ENCODE measurements around the gene HMGA1. TPM values are rescaled to one million over a fixed set of nuclear protein-coding genes. Genes with fewer than 3 reads are reported as not detected.
"Not testable (repeated sequence)": the region's sequence is repeated elsewhere in the genome, so short reads cannot be mapped to it uniquely, and the experiment has no call there.

The HMGA1 gene
- total RNA-seq, 4 donors from 2014 or later: 118 to 309 (median 193) TPM

GRCh38 chr6:34249469-34250261, 13.0 kb downstream of the HMGA1 start:
- no peak for DNase-seq
- intact Hi-C loops (cut with DNase I): loop anchor here (5.0 kb wide), 1 partner anchor 168 kb away; no protein-coding TSS in a partner anchor
- H3K4me1 ChIP-seq: peaks cover 24 to 53% (median 25%) of the 10 kb centered on the region in 3 donors
- H3K4me3 ChIP-seq: peak overlapping the region; percentile 69 to 90 (median 76)
- no peaks in the 10 kb centered on the region for H3K27me3 ChIP-seq
- no peaks in the 10 kb centered on the region for H3K9me3 ChIP-seq
- TF ChIP-seq POLR2A (IDR thresholded peaks at IDR 0.05) (no peak), CTCF (IDR thresholded peaks at IDR 0.05) (no peak)
- peaks cover 0 to 19% (median 0%) of the 10 kb centered on the region in 3 donors for H3K36me3 ChIP-seq
- WGBS, 2 donors: 37 to 41% methylated on average over 8 to 15 of the region's 18 CpGs
- H3K27ac ChIP-seq: peak overlapping the region; percentile 91 to 94 (median 94)

- not testable (repeated sequence) for H3K9me3 ChIP-seq, H3K4me3 ChIP-seq, H3K36me3 ChIP-seq, DNase-seq, H3K27me3 ChIP-seq, H3K27ac ChIP-seq
- peaks cover 18 to 26% (median 20%) of the 10 kb centered on the region in 3 donors for H3K4me1 ChIP-seq
- 55 to 64% methylated on average over 2 of the region's 2 CpGs for WGBS, 2 donors
- intact Hi-C loops (cut with DNase I): loop anchor here (5.0 kb wide), 1 partner anchor 165 kb away; no protein-coding TSS in a partner anchor
Measured at GRCh38 chr6:34252395-34252794, 15.7 kb downstream of the HMGA1 start.

- intact Hi-C loops (cut with DNase I): no loop called here
- Histone ChIP-seq H3K36me3 (no peaks in the 10 kb centered on the region), H3K27ac (no peak overlapping the region), H3K4me1 (no peaks in the 10 kb centered on the region), H3K27me3 (no peaks in the 10 kb centered on the region), H3K9me3 (peaks cover 0 to 6% (median 0%) of the 10 kb centered on the region in 3 donors), H3K4me3 (no peak overlapping the region)
- DNase-seq: no peak
- WGBS, 2 donors: 79 to 80% methylated on average over 6 of the region's 6 CpGs
- TF ChIP-seq POLR2A (IDR thresholded peaks at IDR 0.05) (no peak), CTCF (IDR thresholded peaks at IDR 0.05) (no peak)
Measured at GRCh38 chr6:34259529-34260069, 22.9 kb downstream of the HMGA1 start.

GRCh38 chr6:34260576-34261267, 24.0 kb downstream of the HMGA1 start:
- Histone ChIP-seq H3K4me3 (no peak overlapping the region), H3K27ac (no peak overlapping the region), H3K36me3 (no peaks in the 10 kb centered on the region), H3K4me1 (no peaks in the 10 kb centered on the region), H3K27me3 (no peaks in the 10 kb centered on the region), H3K9me3 (peaks cover 0 to 6% (median 0%) of the 10 kb centered on the region in 3 donors)
- no peak for TF ChIP-seq CTCF (IDR thresholded peaks at IDR 0.05)
- TF ChIP-seq POLR2A (IDR thresholded peaks at IDR 0.05): no peak
- intact Hi-C loops (cut with DNase I): no loop called here
- WGBS, 2 donors: 81 to 82% methylated on average over 12 to 13 of the region's 17 CpGs
- no peak for DNase-seq

GRCh38 chr6:34263484-34263883, 26.8 kb downstream of the HMGA1 start:
- H3K4me1 ChIP-seq; DNase-seq; H3K36me3 ChIP-seq; intact Hi-C loops (cut with DNase I); H3K27ac ChIP-seq; H3K4me3 ChIP-seq; H3K9me3 ChIP-seq; H3K27me3 ChIP-seq: not testable (repeated sequence)
- 86 to 87% methylated on average over 10 to 12 of the region's 23 CpGs for WGBS, 2 donors

GRCh38 chr6:34267746-34268145, 31.1 kb downstream of the HMGA1 start:
- H3K27me3 ChIP-seq: no peaks in the 10 kb centered on the region
- DNase-seq: no peak
- no peak overlapping the region for H3K27ac ChIP-seq
- TF ChIP-seq CTCF (IDR thresholded peaks at IDR 0.05): no peak
- TF ChIP-seq POLR2A (IDR thresholded peaks at IDR 0.05): no peak
- 71 to 82% methylated on average over 1 to 2 of the region's 2 CpGs for WGBS, 2 donors
- peaks cover 0 to 5% (median 0%) of the 10 kb centered on the region in 3 donors for H3K4me1 ChIP-seq
- intact Hi-C loops (cut with DNase I): no loop called here
- peaks cover 0 to 6% (median 0%) of the 10 kb centered on the region in 3 donors for H3K9me3 ChIP-seq
- no peak overlapping the region for H3K4me3 ChIP-seq
- no peaks in the 10 kb centered on the region for H3K36me3 ChIP-seq

GRCh38 chr6:34269132-34269531, 32.5 kb downstream of the HMGA1 start:
- H3K4me3 ChIP-seq; H3K36me3 ChIP-seq; DNase-seq; H3K27me3 ChIP-seq; H3K27ac ChIP-seq; H3K9me3 ChIP-seq; intact Hi-C loops (cut with DNase I): not testable (repeated sequence)
- WGBS, 2 donors: 100% methylated on average over 5 of the region's 25 CpGs; no CpG with 5 or more reads in 1 of the 2 donors
- H3K4me1 ChIP-seq: peaks cover 0 to 10% (median 0%) of the 10 kb centered on the region in 3 donors

GRCh38 chr6:34269658-34270341, 33.1 kb downstream of the HMGA1 start:
- H3K9me3 ChIP-seq; H3K4me3 ChIP-seq; H3K36me3 ChIP-seq; H3K27me3 ChIP-seq; H3K27ac ChIP-seq; DNase-seq; intact Hi-C loops (cut with DNase I): not testable (repeated sequence)
- WGBS, 2 donors: 62 to 83% methylated on average over 8 to 15 of the region's 17 CpGs
- peaks cover 0 to 10% (median 0%) of the 10 kb centered on the region in 3 donors for H3K4me1 ChIP-seq
